Endometrial microvascular endothelial cells (primary cell): ENCODE measurements around the gene TNS1. TPM values are rescaled to one million over a fixed set of nuclear protein-coding genes. Genes with fewer than 3 reads are reported as not detected.

Source experiments
- in situ Hi-C: cut with HindIII; loops from 2 replicates; pipeline ENCODE4 v1.10.0; 2017; ENCODE audit warnings: low sequenced_read_pairs, low pct_unique_long_range_greater_than_20kb; ENCODE audit errors: inconsistent ontology term
- total RNA-seq: library from RNA; depleted of rRNA; stranded (reverse); fragments of >200 nt; gene quantifications from one replicate; pipeline ENCODE4 v1.2.3, GENCODE V29; 2015; ENCODE audit errors: inconsistent ontology term

The TNS1 gene
- total RNA-seq, 1 donor from 2014 or later = 20.9 TPM

GRCh38 chr2:217809736-217810135, 193.1 kb downstream of the TNS1 start:
- in situ Hi-C loops = loop anchor here (10.0 kb wide), 2 partner anchors 45 to 175 kb away; no protein-coding TSS in a partner anchor

DNA sequence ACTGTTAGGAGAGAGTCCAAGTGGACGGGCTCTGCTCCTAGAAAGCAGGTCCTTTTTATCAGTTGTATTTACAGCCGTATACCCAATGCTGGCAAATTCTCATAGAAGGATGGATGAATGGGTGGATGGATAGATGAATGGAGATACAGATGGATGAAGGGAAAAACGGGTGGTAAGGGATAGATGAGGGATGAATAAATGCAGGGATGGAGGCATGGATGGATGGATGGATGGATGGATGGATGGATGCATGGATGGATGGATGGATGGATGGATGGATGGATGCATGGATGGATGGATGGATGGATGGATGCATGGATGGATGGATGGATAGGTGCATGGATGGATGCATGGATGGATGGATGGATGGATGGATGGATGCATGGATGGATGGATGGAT, 193.8 kb downstream of the TNS1 start:
- in situ Hi-C loops = loop anchor here (10.0 kb wide), 2 partner anchors 46 to 176 kb away; no protein-coding TSS in a partner anchor

GRCh38 chr2:217808326-217808725, 194.5 kb downstream of the TNS1 start:
- in situ Hi-C loops = loop anchor here (10.0 kb wide), 2 partner anchors 46 to 176 kb away; no protein-coding TSS in a partner anchor

DNA sequence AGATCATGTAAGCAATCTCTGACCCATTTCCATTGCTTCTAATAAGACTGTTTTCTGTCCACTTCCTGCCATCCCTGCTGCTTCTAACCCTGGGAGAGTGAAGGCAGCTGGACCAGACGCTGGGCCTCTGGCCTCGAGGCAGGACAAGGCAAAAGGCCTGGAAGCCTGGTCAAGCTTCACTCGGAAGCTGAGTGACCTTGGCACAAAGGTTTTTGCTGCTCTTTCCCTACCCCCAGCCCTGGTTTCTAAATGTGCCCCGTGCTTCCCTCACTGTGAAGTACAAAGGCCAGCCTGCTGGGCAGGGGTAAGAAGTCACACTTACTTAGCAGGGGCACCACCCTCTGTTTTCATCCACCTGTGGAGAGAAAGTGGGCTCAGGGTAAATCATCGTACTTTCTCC, 195.0 kb downstream of the TNS1 start:
- in situ Hi-C loops = loop anchor here (10.0 kb wide), 2 partner anchors 47 to 177 kb away; no protein-coding TSS in a partner anchor

DNA sequence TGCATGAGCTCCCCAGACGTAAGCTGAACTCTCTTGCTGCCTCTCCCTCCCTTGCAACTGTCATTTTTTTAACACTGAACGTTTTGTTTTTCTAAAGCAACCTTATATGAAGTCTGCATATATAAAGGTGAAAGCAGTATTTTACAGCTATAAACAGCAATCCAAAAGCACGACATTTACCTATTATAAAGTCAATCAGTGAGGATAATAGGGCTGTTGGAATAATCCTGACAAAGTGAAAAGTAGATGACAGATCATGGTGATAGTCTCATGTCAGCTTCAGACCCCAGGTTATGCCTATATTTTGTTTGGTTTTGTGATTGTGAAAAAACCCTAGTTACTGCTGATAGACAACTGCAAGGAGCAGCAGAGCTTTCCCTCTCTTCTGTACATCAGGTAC, 195.8 kb downstream of the TNS1 start:
- in situ Hi-C loops = loop anchor here (10.0 kb wide), 2 partner anchors 48 to 178 kb away; no protein-coding TSS in a partner anchor

GRCh38 chr2:217806482-217806765, 196.4 kb downstream of the TNS1 start:
- in situ Hi-C loops = loop anchor here (10.0 kb wide), 2 partner anchors 48 to 178 kb away; no protein-coding TSS in a partner anchor

DNA sequence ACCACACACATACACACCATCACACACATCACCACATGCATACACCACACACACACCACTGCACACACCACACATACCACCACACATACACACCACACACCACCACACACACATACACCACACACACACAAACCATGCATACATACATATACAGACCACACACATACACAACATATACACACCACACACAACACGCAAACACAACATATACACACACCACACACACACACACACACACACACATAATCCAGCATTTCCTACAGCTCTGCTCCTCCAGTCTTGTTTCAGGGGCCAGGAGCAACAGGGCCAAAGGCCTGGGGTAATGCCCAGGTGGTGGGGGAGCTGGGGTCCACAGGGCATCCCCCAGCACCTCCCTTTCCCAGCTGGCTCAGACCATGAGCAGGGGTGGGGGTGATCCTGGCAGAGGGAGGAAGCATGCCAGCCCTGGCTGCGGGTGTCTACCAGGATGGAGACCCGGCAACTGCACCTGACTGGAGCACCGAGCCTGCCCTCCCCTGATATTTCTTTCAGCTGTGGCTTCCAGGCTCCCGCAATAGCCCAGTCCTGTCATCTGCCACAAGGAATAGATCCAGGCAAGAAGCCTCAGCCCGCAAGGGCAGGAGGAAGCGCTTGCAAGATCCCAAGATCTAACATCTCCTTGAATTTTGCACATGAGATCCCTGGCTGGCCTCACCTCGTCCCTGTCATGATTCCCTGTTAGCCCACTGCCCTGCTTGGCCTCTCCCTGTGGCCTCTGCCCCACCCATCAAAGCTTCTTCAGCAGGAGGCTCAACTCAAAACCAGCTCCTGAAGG, 196.9 kb downstream of the TNS1 start:
- in situ Hi-C loops = loop anchor here (10.0 kb wide), 2 partner anchors 49 to 179 kb away; no protein-coding TSS in a partner anchor

DNA sequence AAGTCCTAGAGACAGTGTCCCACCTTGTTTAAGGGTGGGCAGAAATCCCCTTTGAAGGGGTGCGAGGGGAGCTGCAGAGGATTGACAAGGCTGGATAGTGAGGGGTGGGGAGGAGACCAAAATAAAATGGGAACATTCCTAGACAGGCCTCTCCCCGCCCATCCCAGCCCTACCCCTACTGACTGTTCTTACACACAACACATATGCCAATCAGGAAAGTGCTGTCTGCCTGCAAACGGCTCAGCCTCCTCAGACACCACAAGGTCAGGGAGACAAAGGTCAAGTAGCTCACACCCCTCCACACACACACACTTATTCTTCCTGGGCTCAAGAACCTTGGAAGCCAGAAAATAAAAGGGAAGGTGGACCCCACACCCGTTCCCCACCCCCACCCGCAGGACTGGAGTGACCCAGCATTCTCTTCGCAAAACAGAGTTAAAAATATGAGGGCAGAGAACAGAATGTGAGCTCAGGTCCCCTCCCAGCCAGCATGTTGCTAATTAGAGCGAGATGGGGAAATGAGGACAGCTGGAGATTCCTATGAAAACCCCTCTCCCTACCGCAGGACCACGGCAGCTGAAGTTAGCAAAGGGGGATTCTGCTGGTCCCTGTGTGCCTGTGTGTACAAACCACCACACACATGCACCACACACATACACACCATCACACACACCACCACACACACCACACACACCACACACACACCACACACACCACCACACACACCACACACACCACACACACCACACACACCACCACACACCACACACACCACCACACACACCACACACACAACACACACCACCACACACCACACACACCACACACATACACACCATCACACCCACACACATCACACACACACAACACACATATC, 197.8 kb downstream of the TNS1 start:
- in situ Hi-C loops = loop anchor here (10.0 kb wide), 2 partner anchors 50 to 180 kb away; no protein-coding TSS in a partner anchor

DNA sequence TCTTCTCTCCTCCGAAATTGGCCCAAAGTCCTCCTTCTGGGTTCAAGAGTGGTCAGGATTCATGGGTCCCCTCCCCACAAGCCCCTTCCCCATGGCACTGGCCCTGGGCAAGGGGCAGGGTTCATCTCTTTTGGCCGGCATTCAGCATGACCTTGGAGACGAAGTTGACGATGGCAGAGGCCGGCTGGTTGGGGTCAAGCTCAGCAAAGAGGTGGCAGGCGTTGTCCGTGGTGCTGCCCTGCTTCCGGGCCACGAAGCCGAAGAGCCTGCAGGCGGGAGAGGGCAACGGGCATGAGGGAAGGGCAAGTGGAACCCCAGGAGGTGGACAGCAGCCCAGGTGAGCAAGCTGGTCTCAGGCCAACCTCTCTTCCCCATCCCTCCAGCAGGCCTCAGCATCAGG, 198.5 kb downstream of the TNS1 start:
- in situ Hi-C loops = loop anchor here (10.0 kb wide), 2 partner anchors 50 to 180 kb away; no protein-coding TSS in a partner anchor

DNA sequence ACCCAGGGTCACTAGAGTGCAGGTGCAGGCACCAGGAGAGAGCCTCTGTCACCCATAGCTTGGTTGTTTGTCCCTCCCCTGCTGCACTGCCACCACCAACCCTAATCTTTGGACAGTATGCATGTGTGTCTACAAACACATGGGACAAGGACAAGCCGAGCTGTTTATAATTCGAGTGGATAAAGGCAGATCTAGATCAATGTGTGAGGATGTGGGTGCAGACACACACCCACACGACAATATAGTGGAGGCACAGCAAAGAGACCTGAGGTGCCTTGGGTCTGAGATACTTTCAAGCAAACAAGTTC, 199.2 kb downstream of the TNS1 start:
- in situ Hi-C loops = loop anchor here (10.0 kb wide), 2 partner anchors 51 to 181 kb away; no protein-coding TSS in a partner anchor

- in situ Hi-C loops = loop anchor here (10.0 kb wide), 2 partner anchors 52 to 182 kb away; no protein-coding TSS in a partner anchor
These were observed 199.7 kb downstream of the TNS1 start for GRCh38 chr2:217802876-217803652.

DNA sequence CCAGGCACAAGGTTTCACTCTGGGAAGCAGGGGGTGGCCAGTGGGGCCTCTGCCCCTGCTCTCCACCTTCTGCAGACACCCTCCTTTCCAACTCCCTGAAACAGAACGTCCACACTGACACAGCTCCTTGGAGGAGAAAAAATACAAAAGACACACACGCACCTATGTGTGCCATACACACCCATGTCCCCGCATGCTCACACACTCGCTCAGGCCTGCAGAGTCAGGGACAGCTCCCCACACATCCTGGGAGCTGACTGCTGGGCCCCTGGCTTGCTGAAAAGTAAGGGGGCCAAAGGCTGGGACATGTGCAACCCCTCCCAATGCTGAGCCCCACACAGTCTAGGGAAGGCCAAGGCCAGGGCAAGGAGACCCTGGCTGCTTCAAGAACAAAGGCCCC, 200.5 kb downstream of the TNS1 start:
- in situ Hi-C loops = loop anchor here (10.0 kb wide), 2 partner anchors 53 to 183 kb away; no protein-coding TSS in a partner anchor

DNA sequence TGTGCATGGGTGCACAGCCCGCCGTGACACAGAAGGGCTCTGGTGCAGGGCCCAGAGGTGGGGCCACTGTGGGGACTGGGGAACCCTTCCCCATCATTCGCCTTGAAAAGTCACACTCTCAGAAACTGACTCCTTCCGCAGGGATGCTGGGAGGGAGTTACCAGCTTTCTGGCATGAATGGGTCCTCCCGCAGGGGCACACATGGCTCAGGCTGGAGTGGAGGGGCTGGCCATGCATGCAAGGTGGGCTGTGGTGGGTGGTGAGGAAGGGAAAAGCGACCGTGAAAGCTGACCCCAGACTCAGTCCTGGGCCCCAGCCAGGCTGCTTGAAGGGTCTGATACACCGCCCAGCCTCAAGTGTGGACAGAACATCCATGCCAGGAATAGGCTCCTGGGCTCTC, 201.1 kb downstream of the TNS1 start:
- in situ Hi-C loops = loop anchor here (10.0 kb wide), 2 partner anchors 53 to 183 kb away; no protein-coding TSS in a partner anchor

- in situ Hi-C loops = loop anchor here (10.0 kb wide), 2 partner anchors 54 to 184 kb away; no protein-coding TSS in a partner anchor
These were observed 201.7 kb downstream of the TNS1 start for GRCh38 chr2:217801115-217801531.

DNA sequence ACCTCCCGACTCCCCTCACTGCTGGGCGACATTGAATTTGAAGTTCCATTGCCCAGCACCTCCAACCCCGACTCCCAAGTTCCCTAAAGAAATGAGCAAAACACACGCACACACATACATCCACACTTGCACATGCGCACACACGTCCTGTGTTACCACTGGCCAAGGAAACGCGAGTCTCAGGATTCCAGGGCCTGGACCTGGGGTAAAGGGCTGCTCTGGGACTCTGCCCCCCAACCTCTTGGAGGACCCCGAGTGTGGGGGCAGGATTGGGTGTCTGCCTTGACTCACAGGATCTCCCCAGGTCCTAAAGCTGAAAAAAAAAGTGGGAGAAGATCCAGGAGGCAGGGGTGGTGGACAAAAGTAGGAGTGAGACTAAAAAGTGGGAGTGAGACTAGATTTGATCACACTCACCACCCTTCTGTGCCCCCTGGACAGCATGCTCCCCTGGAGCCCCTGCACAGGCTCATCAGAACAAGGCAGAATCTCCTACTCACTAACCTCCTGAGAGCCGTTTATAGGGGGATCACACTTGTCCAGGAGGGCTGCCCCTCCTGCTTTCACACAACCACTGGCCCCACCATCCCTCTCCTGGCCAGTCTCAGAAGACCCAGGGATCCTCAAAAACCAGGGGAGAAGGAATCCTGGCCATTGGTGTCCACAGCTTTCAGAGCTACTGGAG, 202.2 kb downstream of the TNS1 start:
- in situ Hi-C loops = loop anchor here (10.0 kb wide), 2 partner anchors 54 to 184 kb away; no protein-coding TSS in a partner anchor

DNA sequence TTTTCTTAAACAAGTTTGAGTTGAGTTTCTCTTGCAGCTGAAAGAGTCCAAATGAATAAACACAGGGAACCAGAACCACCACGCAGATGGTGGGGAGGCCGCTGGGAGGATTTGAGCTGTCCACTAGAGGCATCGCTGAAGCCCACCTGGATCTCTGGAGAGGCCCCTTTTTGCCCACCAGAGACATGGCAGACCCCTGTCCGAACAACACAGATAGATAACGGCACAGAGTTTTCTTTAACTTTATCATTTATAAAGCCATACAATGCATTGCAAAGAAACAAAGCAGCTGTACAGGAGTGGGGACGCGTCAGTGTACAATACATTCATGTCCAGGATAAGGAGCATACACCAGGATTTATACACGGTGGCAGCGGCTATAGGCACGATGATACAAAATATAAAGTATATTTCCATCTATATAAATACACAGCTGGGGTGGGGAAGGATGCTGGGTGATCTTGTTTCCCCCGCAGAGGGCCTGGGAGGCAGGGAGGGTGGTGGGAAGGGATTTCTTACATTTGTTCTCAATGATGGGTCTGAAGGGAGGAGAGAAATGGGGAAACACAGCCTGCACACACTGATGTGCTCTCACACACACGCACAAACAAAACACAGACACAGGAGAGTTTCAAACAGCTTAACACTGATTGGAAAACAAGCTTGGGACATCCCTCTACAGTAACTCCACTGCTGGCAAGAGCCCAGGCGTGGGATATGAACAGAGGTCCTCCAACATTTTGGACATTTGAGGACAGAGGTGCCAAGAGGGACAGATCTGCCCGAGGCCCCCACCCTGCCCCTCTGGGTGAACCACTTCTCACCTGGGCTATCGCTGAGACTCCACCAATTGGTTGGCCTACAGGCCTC, 203.0 kb downstream of the TNS1 start:
- in situ Hi-C loops = loop anchor here (10.0 kb wide), 2 partner anchors 55 to 185 kb away; no protein-coding TSS in a partner anchor
